ENCODE data around the gene TANGO2. TPM values are rescaled to one million over a fixed set of nuclear protein-coding genes. Genes with fewer than 3 reads are reported as not detected.

Gene TANGO2
- polyA plus RNA-seq, 1 donor from 2014 or later = 12.7 TPM

DNA sequence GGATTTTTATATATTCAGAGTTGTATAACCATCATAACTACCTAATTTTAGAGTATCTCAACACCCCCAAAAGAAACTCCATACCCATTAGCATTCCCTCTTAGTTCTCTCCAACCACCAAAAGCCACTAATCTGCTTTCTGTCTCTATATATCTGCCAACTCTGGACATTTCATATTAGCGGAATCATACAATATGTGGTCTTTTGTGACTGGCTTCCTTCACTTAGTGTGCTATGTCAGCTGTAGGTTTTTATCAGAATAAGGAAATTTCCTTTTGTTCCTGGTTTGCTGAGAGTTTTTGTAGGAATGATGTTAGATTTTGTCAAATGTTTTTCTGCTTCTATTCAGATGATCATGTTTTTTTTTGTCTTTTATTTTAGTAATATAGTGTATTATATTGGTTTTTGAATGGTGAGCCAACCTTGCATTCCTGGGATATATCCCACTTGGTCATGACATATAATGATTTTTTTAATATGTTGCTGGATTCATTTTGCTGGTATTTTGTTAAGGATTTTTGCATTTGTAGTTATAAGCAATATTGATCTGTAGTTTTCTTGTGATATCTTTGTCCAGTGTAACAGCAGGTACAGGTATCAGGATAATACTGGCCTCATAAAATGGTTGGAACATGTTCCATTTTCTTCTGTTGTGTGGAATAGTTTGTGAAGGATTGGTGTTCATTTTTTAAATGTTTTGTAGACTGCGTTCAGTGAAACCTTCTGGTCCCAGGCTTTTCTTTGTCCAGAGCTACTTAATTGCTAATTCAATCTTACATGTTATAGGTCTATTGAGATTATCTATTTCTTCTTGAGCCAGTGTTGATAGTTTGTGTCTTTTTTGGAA is 75.9 kb downstream of the TANGO2 start:
- no peaks in the 10 kb centered on the region for H3K9me2 ChIP-seq (ENCODE audit: insufficient read depth, low read length)
- no peak overlapping the region for H3K4me2 ChIP-seq (ENCODE audit: low read length)
- H3K36me3 ChIP-seq (ENCODE audit: insufficient read depth, low read length) = peaks cover 11% of the 10 kb centered on the region
- no peaks in the 10 kb centered on the region for H3F3A ChIP-seq (ENCODE audit: insufficient read depth, low read length, poor library complexity, severe bottlenecking)
- H3K79me2 ChIP-seq (replicated peaks; ENCODE audit: insufficient read depth, low read length) = peaks cover 18% of the 10 kb centered on the region
- H2AFZ ChIP-seq (ENCODE audit: low read depth, low read length) = no peak overlapping the region
- H3K9me3 ChIP-seq (ENCODE audit: low read length) = no peaks in the 10 kb centered on the region
- no peak overlapping the region for H3K27ac ChIP-seq (ENCODE audit: low read length)
- peaks cover 4% of the 10 kb centered on the region for H4K20me1 ChIP-seq (ENCODE audit: insufficient read depth)
- no peak for TF ChIP-seq EP300 (conservative IDR thresholded peaks at IDR 0.05; ENCODE audit: poor library complexity, severe bottlenecking)
- TF ChIP-seq, protein P1, sequence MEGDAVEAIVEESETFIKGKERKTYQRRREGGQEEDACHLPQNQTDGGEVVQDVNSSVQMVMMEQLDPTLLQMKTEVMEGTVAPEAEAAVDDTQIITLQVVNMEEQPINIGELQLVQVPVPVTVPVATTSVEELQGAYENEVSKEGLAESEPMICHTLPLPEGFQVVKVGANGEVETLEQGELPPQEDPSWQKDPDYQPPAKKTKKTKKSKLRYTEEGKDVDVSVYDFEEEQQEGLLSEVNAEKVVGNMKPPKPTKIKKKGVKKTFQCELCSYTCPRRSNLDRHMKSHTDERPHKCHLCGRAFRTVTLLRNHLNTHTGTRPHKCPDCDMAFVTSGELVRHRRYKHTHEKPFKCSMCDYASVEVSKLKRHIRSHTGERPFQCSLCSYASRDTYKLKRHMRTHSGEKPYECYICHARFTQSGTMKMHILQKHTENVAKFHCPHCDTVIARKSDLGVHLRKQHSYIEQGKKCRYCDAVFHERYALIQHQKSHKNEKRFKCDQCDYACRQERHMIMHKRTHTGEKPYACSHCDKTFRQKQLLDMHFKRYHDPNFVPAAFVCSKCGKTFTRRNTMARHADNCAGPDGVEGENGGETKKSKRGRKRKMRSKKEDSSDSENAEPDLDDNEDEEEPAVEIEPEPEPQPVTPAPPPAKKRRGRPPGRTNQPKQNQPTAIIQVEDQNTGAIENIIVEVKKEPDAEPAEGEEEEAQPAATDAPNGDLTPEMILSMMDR (IDR thresholded peaks at IDR 0.05; ENCODE audit: poor library complexity, severe bottlenecking) = no peak
- TF ChIP-seq EZH2 (IDR thresholded peaks at IDR 0.05; ENCODE audit: borderline replicate concordance, insufficient read depth, low read length, poor library complexity, severe bottlenecking) = no peak
- TF ChIP-seq, protein P2, sequence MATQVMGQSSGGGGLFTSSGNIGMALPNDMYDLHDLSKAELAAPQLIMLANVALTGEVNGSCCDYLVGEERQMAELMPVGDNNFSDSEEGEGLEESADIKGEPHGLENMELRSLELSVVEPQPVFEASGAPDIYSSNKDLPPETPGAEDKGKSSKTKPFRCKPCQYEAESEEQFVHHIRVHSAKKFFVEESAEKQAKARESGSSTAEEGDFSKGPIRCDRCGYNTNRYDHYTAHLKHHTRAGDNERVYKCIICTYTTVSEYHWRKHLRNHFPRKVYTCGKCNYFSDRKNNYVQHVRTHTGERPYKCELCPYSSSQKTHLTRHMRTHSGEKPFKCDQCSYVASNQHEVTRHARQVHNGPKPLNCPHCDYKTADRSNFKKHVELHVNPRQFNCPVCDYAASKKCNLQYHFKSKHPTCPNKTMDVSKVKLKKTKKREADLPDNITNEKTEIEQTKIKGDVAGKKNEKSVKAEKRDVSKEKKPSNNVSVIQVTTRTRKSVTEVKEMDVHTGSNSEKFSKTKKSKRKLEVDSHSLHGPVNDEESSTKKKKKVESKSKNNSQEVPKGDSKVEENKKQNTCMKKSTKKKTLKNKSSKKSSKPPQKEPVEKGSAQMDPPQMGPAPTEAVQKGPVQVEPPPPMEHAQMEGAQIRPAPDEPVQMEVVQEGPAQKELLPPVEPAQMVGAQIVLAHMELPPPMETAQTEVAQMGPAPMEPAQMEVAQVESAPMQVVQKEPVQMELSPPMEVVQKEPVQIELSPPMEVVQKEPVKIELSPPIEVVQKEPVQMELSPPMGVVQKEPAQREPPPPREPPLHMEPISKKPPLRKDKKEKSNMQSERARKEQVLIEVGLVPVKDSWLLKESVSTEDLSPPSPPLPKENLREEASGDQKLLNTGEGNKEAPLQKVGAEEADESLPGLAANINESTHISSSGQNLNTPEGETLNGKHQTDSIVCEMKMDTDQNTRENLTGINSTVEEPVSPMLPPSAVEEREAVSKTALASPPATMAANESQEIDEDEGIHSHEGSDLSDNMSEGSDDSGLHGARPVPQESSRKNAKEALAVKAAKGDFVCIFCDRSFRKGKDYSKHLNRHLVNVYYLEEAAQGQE (IDR thresholded peaks at IDR 0.05; ENCODE audit: borderline replicate concordance) = no peak
- TF ChIP-seq MXI1 (conservative IDR thresholded peaks at IDR 0.05; ENCODE audit: poor library complexity, severe bottlenecking) = no peak
- no peak for TF ChIP-seq TAF1 (IDR thresholded peaks at IDR 0.05; ENCODE audit: low read depth)
- TF ChIP-seq POLR2AphosphoS5 (IDR thresholded peaks at IDR 0.05) = no peak
- TF ChIP-seq SMC3 (conservative IDR thresholded peaks at IDR 0.05; ENCODE audit: poor library complexity) = no peak
- no peak for TF ChIP-seq RAD21 (conservative IDR thresholded peaks at IDR 0.05)
- H3K27me3 ChIP-seq (ENCODE audit: insufficient read depth, low read depth, low read length) = no peaks in the 10 kb centered on the region
- no peak overlapping the region for H3K9ac ChIP-seq (ENCODE audit: low read length)
- H3K4me3 ChIP-seq (ENCODE audit: low read length) = no peak overlapping the region

DNA sequence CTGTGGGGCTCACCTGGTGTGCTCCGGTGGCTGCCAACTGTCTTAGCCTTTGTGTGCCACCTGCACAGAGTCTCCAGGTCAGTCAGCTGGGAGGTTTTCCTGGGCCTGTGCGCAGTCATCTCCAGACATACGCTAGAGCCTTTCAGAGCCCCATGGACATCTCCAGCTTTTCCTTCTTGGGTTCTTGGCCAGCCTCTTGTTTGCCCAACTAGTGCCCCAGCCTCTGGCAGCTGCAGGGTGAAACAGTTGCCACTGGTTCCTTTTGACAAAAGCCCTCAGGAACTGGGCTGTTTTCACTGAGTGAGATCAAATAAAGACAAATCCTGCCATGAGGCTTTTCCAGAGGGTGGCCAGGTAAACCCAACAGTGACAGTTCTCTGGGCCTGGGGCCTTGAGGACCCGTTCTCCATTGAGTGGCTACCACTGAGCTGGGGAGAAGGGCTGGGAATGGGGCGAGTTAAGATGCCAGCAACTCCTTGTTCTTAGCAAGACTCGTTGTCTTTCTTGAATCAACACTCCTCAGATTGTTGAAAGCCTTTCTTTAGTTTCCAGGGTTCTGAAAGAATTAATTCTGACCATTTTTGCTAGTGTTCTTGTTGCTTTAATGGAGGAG is 78.3 kb downstream of the TANGO2 start:
- Histone ChIP-seq H3K79me2 (replicated peaks; ENCODE audit: insufficient read depth, low read length) (peaks cover 23% of the 10 kb centered on the region), H3K36me3 (ENCODE audit: insufficient read depth, low read length) (peaks cover 15% of the 10 kb centered on the region)

More for the DNA sequence above, 78.3 kb downstream of the TANGO2 start:
- Histone ChIP-seq H2AFZ (ENCODE audit: low read depth, low read length) (no peak overlapping the region), H3K27me3 (ENCODE audit: insufficient read depth, low read depth, low read length) (no peaks in the 10 kb centered on the region), H3K4me2 (ENCODE audit: low read length) (no peak overlapping the region), H3K4me3 (ENCODE audit: low read length) (no peak overlapping the region), H3K9me2 (ENCODE audit: insufficient read depth, low read length) (no peaks in the 10 kb centered on the region), H3K27ac (ENCODE audit: low read length) (no peak overlapping the region), H3F3A (ENCODE audit: insufficient read depth, low read length, poor library complexity, severe bottlenecking) (no peaks in the 10 kb centered on the region), H3K9ac (ENCODE audit: low read length) (no peak overlapping the region), H4K20me1 (ENCODE audit: insufficient read depth) (peaks cover 4% of the 10 kb centered on the region), H3K9me3 (ENCODE audit: low read length) (no peaks in the 10 kb centered on the region)
- TF ChIP-seq, protein P2 (IDR thresholded peaks at IDR 0.05; ENCODE audit: borderline replicate concordance) = no peak
- TF ChIP-seq, protein P1 (IDR thresholded peaks at IDR 0.05; ENCODE audit: poor library complexity, severe bottlenecking) = no peak
- TF ChIP-seq EP300 (conservative IDR thresholded peaks at IDR 0.05; ENCODE audit: poor library complexity, severe bottlenecking) (no peak), TAF1 (IDR thresholded peaks at IDR 0.05; ENCODE audit: low read depth) (no peak), RAD21 (conservative IDR thresholded peaks at IDR 0.05) (no peak), MXI1 (conservative IDR thresholded peaks at IDR 0.05; ENCODE audit: poor library complexity, severe bottlenecking) (no peak), SMC3 (conservative IDR thresholded peaks at IDR 0.05; ENCODE audit: poor library complexity) (no peak), EZH2 (IDR thresholded peaks at IDR 0.05; ENCODE audit: borderline replicate concordance, insufficient read depth, low read length, poor library complexity, severe bottlenecking) (no peak), POLR2AphosphoS5 (IDR thresholded peaks at IDR 0.05) (no peak)

Measured in neural cell (in vitro differentiated cells).